ENCODE results near the gene APLP2.
"Not testable (repeated sequence)": the region's sequence is repeated elsewhere in the genome, so short reads cannot be mapped to it uniquely, and the experiment has no call there.

APLP2 gene

GRCh38 chr11:130069659-130070108 is at the start of gene APLP2:
Gene APLP2, plus strand, starts transcription at chr11:130069894. Its CDS starts 84 bp downstream, at chr11:130069978.
- DNase-seq = peak; percentile 99

GRCh38 chr11:130020323-130020722 is 49.4 kb upstream of the APLP2 start:
- DNase-seq = no peak

GRCh38 chr11:130021606-130022005 is 48.1 kb upstream of the APLP2 start:
- not testable (repeated sequence) for DNase-seq

- DNase-seq = no peak
Observed at GRCh38 chr11:130022799-130023198, 46.9 kb upstream of the APLP2 start.

GRCh38 chr11:130023204-130023603 is 46.5 kb upstream of the APLP2 start:
- no peak for DNase-seq

- DNase-seq = no peak
Observed at GRCh38 chr11:130024361-130024760, 45.3 kb upstream of the APLP2 start.

GRCh38 chr11:130025371-130025770 is 44.3 kb upstream of the APLP2 start:
- DNase-seq = no peak

- DNase-seq = no peak
Observed at GRCh38 chr11:130029137-130029536, 40.6 kb upstream of the APLP2 start.

- no peak for DNase-seq
Observed at GRCh38 chr11:130031056-130031455, 38.6 kb upstream of the APLP2 start.

GRCh38 chr11:130031945-130032344 is 37.7 kb upstream of the APLP2 start:
- DNase-seq = no peak

GRCh38 chr11:130032931-130033330 is 36.8 kb upstream of the APLP2 start:
- DNase-seq = no peak

GRCh38 chr11:130034236-130034635 is 35.5 kb upstream of the APLP2 start:
- DNase-seq = no peak

GRCh38 chr11:130037058-130037457 is 32.6 kb upstream of the APLP2 start:
- no peak for DNase-seq

- DNase-seq = no peak
Observed at GRCh38 chr11:130037881-130038585, 31.7 kb upstream of the APLP2 start.

GRCh38 chr11:130040281-130040940 is 29.3 kb upstream of the APLP2 start:
- DNase-seq = no peak

GRCh38 chr11:130042093-130042591 is 27.6 kb upstream of the APLP2 start:
- no peak for DNase-seq

GRCh38 chr11:130043575-130043974 is 26.1 kb upstream of the APLP2 start:
- no peak for DNase-seq

GRCh38 chr11:130047141-130047540 is 22.6 kb upstream of the APLP2 start:
- no peak for DNase-seq

GRCh38 chr11:130049328-130049771 is 20.3 kb upstream of the APLP2 start:
- no peak for DNase-seq

GRCh38 chr11:130050257-130050656 is 19.4 kb upstream of the APLP2 start:
- no peak for DNase-seq

- DNase-seq = no peak
Observed at GRCh38 chr11:130051082-130051481, 18.6 kb upstream of the APLP2 start.

GRCh38 chr11:130052567-130052966 is 17.1 kb upstream of the APLP2 start:
- no peak for DNase-seq

GRCh38 chr11:130054966-130055365 is 14.7 kb upstream of the APLP2 start:
- DNase-seq = no peak

- no peak for DNase-seq
Observed at GRCh38 chr11:130055617-130056016, 14.1 kb upstream of the APLP2 start.

Data from activated effector memory CD4-positive, alpha-beta T cell treated with anti-CD3 and anti-CD28 coated beads, Interleukin-2, amount 50 U/mL, for 16 hours (primary cell).